H9 (cell line): ENCODE results near the gene ZHX3. TPM values are rescaled to one million over a fixed set of nuclear protein-coding genes. Genes with fewer than 3 reads are reported as not detected.

Source experiments
- DNase-seq: peaks from one replicate; pipeline ENCODE4 v3.0.0-alpha.2; 2017
- H2AFZ ChIP-seq: one replicate; pipeline ENCODE4 v1.6.1; 2013; ENCODE audit warnings: mild to moderate bottlenecking, low read length, control low read depth, moderate library complexity
- H2AK5ac ChIP-seq: 2 replicates; pipeline ENCODE4 v1.6.1; 2013; ENCODE audit warnings: low read length, control low read depth, mixed read lengths; ENCODE audit not compliant: insufficient read length
- H2BK120ac ChIP-seq: one replicate; pipeline ENCODE4 v1.6.1; 2013; ENCODE audit warnings: low read depth, mild to moderate bottlenecking, low read length, control low read depth, inconsistent platforms; ENCODE audit not compliant: poor library complexity, severe bottlenecking
- H2BK12ac ChIP-seq: 2 replicates; pipeline ENCODE4 v1.6.1; 2013; ENCODE audit warnings: low read length, control low read depth, mixed read lengths, low read depth; ENCODE audit not compliant: insufficient read length
- H2BK15ac ChIP-seq: 2 replicates; pipeline ENCODE4 v1.6.1; 2013; ENCODE audit warnings: low read depth, low read length, control low read depth
- H2BK20ac ChIP-seq: one replicate; pipeline ENCODE4 v1.6.1; 2013; ENCODE audit warnings: low read depth, mild to moderate bottlenecking, low read length, control low read depth, inconsistent platforms; ENCODE audit not compliant: poor library complexity, severe bottlenecking
- H2BK5ac ChIP-seq: 2 replicates; pipeline ENCODE4 v1.6.1; 2013; ENCODE audit warnings: low read length, control low read depth, mixed read lengths; ENCODE audit not compliant: insufficient read length
- H3K14ac ChIP-seq: 2 replicates; pipeline ENCODE4 v1.6.1; 2013; ENCODE audit warnings: low read length, control low read depth; ENCODE audit not compliant: insufficient read depth
- H3K18ac ChIP-seq: 2 replicates; pipeline ENCODE4 v1.6.1; 2013; ENCODE audit warnings: low read depth, mild to moderate bottlenecking, mixed read lengths, low read length, control low read depth; ENCODE audit not compliant: insufficient read length
- H3K23ac ChIP-seq: 2 replicates; pipeline ENCODE4 v1.6.1; 2013; ENCODE audit warnings: low read length, control low read depth, mixed read lengths, low read depth; ENCODE audit not compliant: insufficient read length
- H3K23me2 ChIP-seq: 2 replicates; pipeline ENCODE4 v1.6.1; 2013; ENCODE audit warnings: low read depth, mild to moderate bottlenecking, mixed read lengths, low read length, control low read depth; ENCODE audit not compliant: insufficient read length, poor library complexity, severe bottlenecking
- H3K27ac ChIP-seq: 2 replicates; pipeline ENCODE4 v1.5.1; 2013; ENCODE audit warnings: low read length, control low read depth, mixed read lengths, low read depth; ENCODE audit not compliant: insufficient read length
- H3K27me3 ChIP-seq: 2 replicates; pipeline ENCODE4 v1.6.1; 2013; ENCODE audit warnings: low read length, control low read depth, inconsistent platforms; ENCODE audit not compliant: insufficient read depth
- H3K4ac ChIP-seq: 2 replicates; pipeline ENCODE4 v1.6.1; 2013; ENCODE audit warnings: low read depth, mild to moderate bottlenecking, control low read depth, inconsistent platforms, low read length, moderate library complexity
- H3K4me1 ChIP-seq: 2 replicates; pipeline ENCODE4 v1.6.1; 2013; ENCODE audit warnings: low read length, control low read depth, inconsistent platforms; ENCODE audit not compliant: insufficient read depth
- H3K4me2 ChIP-seq: 2 replicates; pipeline ENCODE4 v1.6.1; 2013; ENCODE audit warnings: low read length, control low read depth, mixed read lengths; ENCODE audit not compliant: insufficient read length, insufficient read depth
- H3K56ac ChIP-seq: 2 replicates; pipeline ENCODE4 v1.6.1; 2013; ENCODE audit warnings: low read depth, mild to moderate bottlenecking, mixed read lengths, low read length, control low read depth; ENCODE audit not compliant: insufficient read length
- H3K79me1 ChIP-seq: 2 replicates; pipeline ENCODE4 v1.6.1; 2013; ENCODE audit warnings: low read depth, mild to moderate bottlenecking, moderate library complexity, low read length, control low read depth, inconsistent platforms; ENCODE audit not compliant: insufficient read depth, poor library complexity, severe bottlenecking
- H3K79me2 ChIP-seq: 2 replicates; pipeline ENCODE4 v1.6.1; 2013; ENCODE audit warnings: low read length, control low read depth, inconsistent platforms; ENCODE audit not compliant: insufficient read depth
- H3K9ac ChIP-seq: 2 replicates; pipeline ENCODE4 v1.6.1; 2013; ENCODE audit warnings: low read length, control low read depth, mixed read lengths; ENCODE audit not compliant: insufficient read length; ENCODE audit errors: extremely low read depth
- H3K9me3 ChIP-seq: one replicate; pipeline ENCODE4 v1.6.1; 2013; ENCODE audit warnings: low read depth, low read length, inconsistent platforms; ENCODE audit not compliant: control insufficient read depth
- H3T11ph ChIP-seq: one replicate; pipeline ENCODE4 v1.6.1; 2013; ENCODE audit warnings: mild to moderate bottlenecking, low read length, control low read depth, inconsistent platforms
- H4K20me1 ChIP-seq: one replicate; pipeline ENCODE4 v1.6.1; 2013; ENCODE audit not compliant: control insufficient read depth, insufficient read length, insufficient read depth
- H4K5ac ChIP-seq: 2 replicates; pipeline ENCODE4 v1.6.1; 2013; ENCODE audit warnings: low read depth, mild to moderate bottlenecking, mixed read lengths, low read length, control low read depth; ENCODE audit not compliant: insufficient read length
- H4K8ac ChIP-seq: replicated peaks from 2 replicates; pipeline ENCODE4 v1.6.1; 2013; ENCODE audit warnings: low read length, control low read depth, mixed read lengths, low read depth; ENCODE audit not compliant: insufficient read length
- H4K91ac ChIP-seq: 2 replicates; pipeline ENCODE4 v1.6.1; 2013; ENCODE audit warnings: low read depth, mild to moderate bottlenecking, moderate library complexity, mixed read lengths, low read length, control low read depth; ENCODE audit not compliant: insufficient read length
- H3K27ac Mint-ChIP-seq, 3 experiments: 2 replicates in 2 of 3; 3 replicates in 1 of 3; pipeline ENCODE4 v1.8.0; 2020 to 2021; ENCODE audit warnings: mixed read lengths in 3 of 3, mild to moderate bottlenecking in 1 of 3, moderate library complexity in 1 of 3
- H3K27me3 Mint-ChIP-seq: 2 replicates; pipeline ENCODE4 v1.8.0; 2021; ENCODE audit warnings: low read depth, mild to moderate bottlenecking, moderate library complexity, mixed read lengths
- H3K36me3 Mint-ChIP-seq, 3 experiments: 2 replicates in 2 of 3; 3 replicates in 1 of 3; pipeline ENCODE4 v1.8.0; 2020 to 2021; ENCODE audit warnings: low read depth in 3 of 3, mixed read lengths in 3 of 3; ENCODE audit not compliant: insufficient read depth in 1 of 3
- H3K4me1 Mint-ChIP-seq, 2 experiments: 2 replicates each; pipeline ENCODE4 v1.8.0; 2020; ENCODE audit warnings: mixed read lengths in 2 of 2
- H3K4me3 Mint-ChIP-seq, 2 experiments: 2 replicates in 1 of 2; 3 replicates in 1 of 2; pipeline ENCODE4 v1.8.0; 2020 to 2021; ENCODE audit warnings: mild to moderate bottlenecking in 2 of 2, mixed read lengths in 2 of 2, moderate library complexity in 1 of 2
- H3K9me3 Mint-ChIP-seq, 2 experiments: 2 replicates in 1 of 2; 3 replicates in 1 of 2; pipeline ENCODE4 v1.8.0; 2020; ENCODE audit warnings: mild to moderate bottlenecking in 2 of 2, mixed read lengths in 2 of 2, moderate library complexity in 1 of 2
- WGBS: extraction: QIAGEN DNeasy Blood & Tissue Kit; methylation state at CpG from one replicate; pipeline ENCODE4 v1.1.7; 2013; ENCODE audit warnings: missing lambda C conversion rate, low lambda C conversion rate, mixed read lengths; ENCODE audit not compliant: insufficient read length; ENCODE audit errors: extremely low coverage; 5-methylcytosine and 5-hydroxymethylcytosine counted together
- total RNA-seq: library from RNA; stranded (reverse); gene quantifications from 2 replicates; pipeline ENCODE4 v1.2.1, GENCODE V29; 2021
- TF ChIP-seq, protein P1 (sequence below): fragments of 200-600 bp; sonication (generic); conservative IDR thresholded peaks from 3 replicates; pipeline ENCODE4 v1.8.0; 2021; ENCODE audit warnings: antibody characterized with exemption, mild to moderate bottlenecking

The ZHX3 gene
- total RNA-seq, 1 experiment from 2014 or later, result 4.4 TPM

GRCh38 chr20:41152108-41152757 is 165.3 kb downstream of the ZHX3 start:
- H3T11ph ChIP-seq, result no peak overlapping the region
- H4K5ac ChIP-seq, result no peak overlapping the region
- no peak overlapping the region for H2AK5ac ChIP-seq
- no peak overlapping the region for H2BK120ac ChIP-seq
- H3K4me2 ChIP-seq, result no peak overlapping the region
- H3K36me3 Mint-ChIP-seq, result peaks cover 0 to 12% (median 5%) of the 10 kb centered on the region in 3 experiments
- no peak overlapping the region; the same call in 1 of the 2 replicates for H3K14ac ChIP-seq
- H4K20me1 ChIP-seq, result no peaks in the 10 kb centered on the region
- H2BK15ac ChIP-seq, result no peak overlapping the region
- no peak overlapping the region for H2AFZ ChIP-seq
- no peak for DNase-seq
- H3K27me3 ChIP-seq, result no peaks in the 10 kb centered on the region
- H3K79me1 ChIP-seq, result peaks cover 6% of the 10 kb centered on the region
- TF ChIP-seq, protein P1, sequence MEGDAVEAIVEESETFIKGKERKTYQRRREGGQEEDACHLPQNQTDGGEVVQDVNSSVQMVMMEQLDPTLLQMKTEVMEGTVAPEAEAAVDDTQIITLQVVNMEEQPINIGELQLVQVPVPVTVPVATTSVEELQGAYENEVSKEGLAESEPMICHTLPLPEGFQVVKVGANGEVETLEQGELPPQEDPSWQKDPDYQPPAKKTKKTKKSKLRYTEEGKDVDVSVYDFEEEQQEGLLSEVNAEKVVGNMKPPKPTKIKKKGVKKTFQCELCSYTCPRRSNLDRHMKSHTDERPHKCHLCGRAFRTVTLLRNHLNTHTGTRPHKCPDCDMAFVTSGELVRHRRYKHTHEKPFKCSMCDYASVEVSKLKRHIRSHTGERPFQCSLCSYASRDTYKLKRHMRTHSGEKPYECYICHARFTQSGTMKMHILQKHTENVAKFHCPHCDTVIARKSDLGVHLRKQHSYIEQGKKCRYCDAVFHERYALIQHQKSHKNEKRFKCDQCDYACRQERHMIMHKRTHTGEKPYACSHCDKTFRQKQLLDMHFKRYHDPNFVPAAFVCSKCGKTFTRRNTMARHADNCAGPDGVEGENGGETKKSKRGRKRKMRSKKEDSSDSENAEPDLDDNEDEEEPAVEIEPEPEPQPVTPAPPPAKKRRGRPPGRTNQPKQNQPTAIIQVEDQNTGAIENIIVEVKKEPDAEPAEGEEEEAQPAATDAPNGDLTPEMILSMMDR, result no peak
- no peak overlapping the region for H3K23ac ChIP-seq
- no peak overlapping the region for H3K56ac ChIP-seq
- no peaks in the 10 kb centered on the region for H3K9me3 ChIP-seq
- no peaks in the 10 kb centered on the region for H3K9me3 Mint-ChIP-seq
- H3K27me3 Mint-ChIP-seq, result peaks cover 2% of the 10 kb centered on the region; the same call in 1 of the 2 replicates
- peaks cover 70% of the 10 kb centered on the region; the same call in 1 of the 2 replicates for H3K79me2 ChIP-seq
- no CpG with 5 or more reads among the region's 5 CpGs for WGBS
- H2BK20ac ChIP-seq, result no peak overlapping the region
- H3K4me1 ChIP-seq, result peaks cover 7% of the 10 kb centered on the region
- H2BK5ac ChIP-seq, result no peak overlapping the region
- H3K4ac ChIP-seq, result no peak overlapping the region
- no peak overlapping the region for H2BK12ac ChIP-seq
- no peak overlapping the region for H3K18ac ChIP-seq
- no peak overlapping the region for H3K27ac ChIP-seq
- no peak overlapping the region for H3K4me3 Mint-ChIP-seq
- no peaks in the 10 kb centered on the region for H3K23me2 ChIP-seq
- H3K9ac ChIP-seq, result no peak overlapping the region
- peak overlapping the region; percentile 71 to 94 (median 78) for H3K27ac Mint-ChIP-seq
- no peak overlapping the region for H4K91ac ChIP-seq
- peaks cover 47 to 61% of the 10 kb centered on the region in 2 experiments for H3K4me1 Mint-ChIP-seq
- no peak overlapping the region for H4K8ac ChIP-seq
